CD14-positive monocyte (primary cell): ENCODE data around the gene C11orf71. TPM values are rescaled to one million over a fixed set of nuclear protein-coding genes. Genes with fewer than 3 reads are reported as not detected.

Source experiments
- DNase-seq, 3 donors: peaks; one replicate each; pipeline ENCODE4 v3.0.0-alpha.2; 2011 to 2022
- H2AFZ ChIP-seq: 2 replicates; pipeline ENCODE4 v1.6.0; 2012; ENCODE audit warnings: mild to moderate bottlenecking, low read depth, low read length, inconsistent platforms; ENCODE audit not compliant: insufficient read depth, poor library complexity, severe bottlenecking
- H3K27ac ChIP-seq, 2 donors: 1 replicate in 1 of 2; 2 replicates in 1 of 2; pipeline ENCODE4 v1.5.1; 2012 to 2013; ENCODE audit warnings: low read length in 2 of 2, control low read depth in 1 of 2, inconsistent platforms in 1 of 2, low read depth in 1 of 2, mild to moderate bottlenecking in 1 of 2
- H3K27me3 ChIP-seq, 2 donors: one replicate each; pipeline versions ENCODE4 v1.6.0 to v1.6.1; 2011 to 2013; ENCODE audit warnings: low read length in 2 of 2; ENCODE audit not compliant: control insufficient read depth in 2 of 2, insufficient read depth in 2 of 2
- H3K36me3 ChIP-seq, 2 donors: replicated peaks in 1 of 2; 1 replicate in 1 of 2; 2 replicates in 1 of 2; pipeline versions ENCODE4 v1.5.1 to v1.6.1; 2012 to 2013; ENCODE audit warnings: low read length in 2 of 2, control low read depth in 1 of 2, inconsistent platforms in 1 of 2, mild to moderate bottlenecking in 1 of 2; ENCODE audit not compliant: insufficient read depth in 2 of 2, control insufficient read depth in 1 of 2
- H3K4me1 ChIP-seq, 2 donors: 1 replicate in 1 of 2; 2 replicates in 1 of 2; pipeline versions ENCODE4 v1.5.1 to v1.6.1; 2012 to 2013; ENCODE audit warnings: low read length in 2 of 2, control low read depth in 1 of 2, inconsistent platforms in 1 of 2, mild to moderate bottlenecking in 1 of 2, moderate library complexity in 1 of 2; ENCODE audit not compliant: insufficient read depth in 2 of 2, control insufficient read depth in 1 of 2
- H3K4me2 ChIP-seq: replicated peaks from 2 replicates; pipeline ENCODE3; 2012; ENCODE audit warnings: low read length, moderate library complexity, mild to moderate bottlenecking; ENCODE audit not compliant: poor library complexity, severe bottlenecking; ENCODE audit errors: extremely low read depth
- H3K4me3 ChIP-seq, 3 experiments: fragments of 200-600 bp in 1 of 3; sonication (generic) in 1 of 3; replicated peaks in 1 of 3; 1 replicate in 2 of 3; 2 replicates in 1 of 3; pipeline ENCODE4 v1.5.1; 2011 to 2013; ENCODE audit warnings: low read length in 3 of 3, mild to moderate bottlenecking in 3 of 3, control low read depth in 2 of 3, low read depth in 2 of 3, inconsistent platforms in 1 of 3, moderate library complexity in 1 of 3
- H3K79me2 ChIP-seq: 2 replicates; pipeline ENCODE4 v1.6.0; 2012; ENCODE audit warnings: mild to moderate bottlenecking, control low read depth, inconsistent platforms, low read length, moderate library complexity; ENCODE audit not compliant: insufficient read depth
- H3K9ac ChIP-seq: 2 replicates; pipeline ENCODE4 v1.6.0; 2017; ENCODE audit warnings: low read length, mild to moderate bottlenecking; ENCODE audit not compliant: insufficient read depth, poor library complexity, severe bottlenecking
- H3K9me3 ChIP-seq, 2 donors: replicated peaks in 1 of 2; 1 replicate in 1 of 2; 2 replicates in 1 of 2; pipeline versions ENCODE4 v1.5.1 to v1.6.1; 2012 to 2013; ENCODE audit warnings: low read length in 2 of 2, control low read depth in 1 of 2; ENCODE audit not compliant: control insufficient read depth in 1 of 2, insufficient read depth in 1 of 2
- H4K20me1 ChIP-seq: 2 replicates; pipeline ENCODE4 v1.6.0; 2012; ENCODE audit warnings: mild to moderate bottlenecking, low read length, control low read depth, moderate library complexity; ENCODE audit not compliant: insufficient read depth
- H3K27ac Mint-ChIP-seq, 7 donors: one replicate each; pipeline ENCODE4 v1.8.0; 2020; ENCODE audit warnings: mild to moderate bottlenecking in 7 of 7, mixed read lengths in 7 of 7, moderate library complexity in 6 of 7, inconsistent platforms in 2 of 7
- H3K27me3 Mint-ChIP-seq, 3 donors: one replicate each; pipeline ENCODE4 v1.8.0; 2021 to 2022; ENCODE audit warnings: low read depth in 3 of 3, mild to moderate bottlenecking in 3 of 3, mixed read lengths in 3 of 3, moderate library complexity in 3 of 3, inconsistent platforms in 1 of 3
- H3K36me3 Mint-ChIP-seq, 2 donors: one replicate each; pipeline ENCODE4 v1.8.0; 2020; ENCODE audit warnings: mixed read lengths in 2 of 2, inconsistent platforms in 1 of 2, mild to moderate bottlenecking in 1 of 2
- H3K4me1 Mint-ChIP-seq: one replicate; pipeline ENCODE4 v1.8.0; 2020; ENCODE audit warnings: mild to moderate bottlenecking, mixed read lengths
- H3K4me3 Mint-ChIP-seq, 2 donors: one replicate each; pipeline ENCODE4 v1.8.0; 2020; ENCODE audit warnings: mild to moderate bottlenecking in 2 of 2, mixed read lengths in 2 of 2, moderate library complexity in 1 of 2
- H3K9me3 Mint-ChIP-seq, 7 donors: one replicate each; pipeline ENCODE4 v1.8.0; 2020 to 2022; ENCODE audit warnings: mixed read lengths in 7 of 7, mild to moderate bottlenecking in 6 of 7, moderate library complexity in 6 of 7, inconsistent platforms in 2 of 7
- CTCF ChIP-seq: fragments of 200-600 bp; IDR thresholded peaks from one replicate; pipeline ENCODE4 v1.8.0; 2022; ENCODE audit warnings: antibody characterized with exemption, mild to moderate bottlenecking
- WGBS: methylation state at CpG from one replicate; pipeline ENCODE4 v1.1.5; 2013; ENCODE audit warnings: missing lambda C conversion rate; ENCODE audit not compliant: insufficient coverage; 5-methylcytosine and 5-hydroxymethylcytosine counted together
- intact Hi-C, 2 donors: fragments of 100-400 bp; cut with micrococcal nuclease; formaldehyde crosslinking; loops; one replicate each; pipeline versions ENCODE4 v1.15.0 to v1.15.1; 2023
- polyA plus RNA-seq, 3 donors: library from polyadenylated mRNA; depleted of rRNA in 1 of 3; unstranded in 2 of 3; stranded (reverse) in 1 of 3; fragments of 300-500 nt in 2 of 3; fragments of >200 nt in 1 of 3; fragmentation: Illumina TruSeq in 2 of 3; gene quantifications; 1 replicate in 2 of 3; 2 replicates in 1 of 3; pipeline ENCODE4 v1.2.3, GENCODE V29; 2012 to 2021

The C11orf71 gene
- polyA plus RNA-seq, 3 donors = 9.3 to 23.0 (median 14.2) TPM

GRCh38 chr11:114397349-114397982 is 2.8 kb downstream of the C11orf71 start:
- H3K9me3 ChIP-seq = no peaks in the 10 kb centered on the region
- no peak overlapping the region for H3K4me3 ChIP-seq
- no peak overlapping the region for H3K4me2 ChIP-seq
- no peak for DNase-seq
- Mint-ChIP-seq H3K27me3 (peaks cover 3 to 9% (median 5%) of the 10 kb centered on the region in 3 donors), H3K36me3 (peaks cover 2 to 5% of the 10 kb centered on the region in 2 donors), H3K4me3 (no peak overlapping the region), H3K9me3 (no peaks in the 10 kb centered on the region), H3K27ac (peak overlapping the region in 2 of 7 donors; percentile 16 to 25), H3K4me1 (peaks cover 33% of the 10 kb centered on the region)
- peaks cover 36% of the 10 kb centered on the region for H3K79me2 ChIP-seq
- no CpG with 5 or more reads among the region's 2 CpGs for WGBS
- H2AFZ ChIP-seq = no peak overlapping the region
- H3K27ac ChIP-seq = peak overlapping the region in 1 of 2 donors; percentile 45
- no peak for TF ChIP-seq CTCF
- H3K36me3 ChIP-seq = peaks cover 0 to under 1% of the 10 kb centered on the region in 2 donors
- no peaks in the 10 kb centered on the region for H4K20me1 ChIP-seq
- H3K4me1 ChIP-seq = peaks cover 26 to 39% of the 10 kb centered on the region in 2 donors
- H3K9ac ChIP-seq = no peak overlapping the region
- H3K27me3 ChIP-seq = peaks cover 0 to 6% of the 10 kb centered on the region in 2 donors
- intact Hi-C loops = no loop called here

- H4K20me1 ChIP-seq = no peaks in the 10 kb centered on the region
- H2AFZ ChIP-seq = no peak overlapping the region
- no peak overlapping the region for H3K4me3 ChIP-seq
- H3K36me3 Mint-ChIP-seq = peaks cover under 1% of the 10 kb centered on the region in 2 donors
- no peaks in the 10 kb centered on the region for H3K9me3 Mint-ChIP-seq
- peak overlapping the region in 1 of 2 donors; percentile 45 for H3K27ac ChIP-seq
- H3K27me3 Mint-ChIP-seq = peaks cover 3 to 13% (median 8%) of the 10 kb centered on the region in 3 donors
- TF ChIP-seq CTCF = no peak
- H3K4me3 Mint-ChIP-seq = no peak overlapping the region
- H3K36me3 ChIP-seq = no peaks in the 10 kb centered on the region
- H3K4me2 ChIP-seq = no peak overlapping the region
- intact Hi-C loops = no loop called here
- peaks cover 29% of the 10 kb centered on the region for H3K4me1 Mint-ChIP-seq
- H3K79me2 ChIP-seq = peaks cover 31% of the 10 kb centered on the region
- peaks cover 0 to 6% of the 10 kb centered on the region in 2 donors for H3K27me3 ChIP-seq
- H3K9ac ChIP-seq = no peak overlapping the region
- H3K4me1 ChIP-seq = peaks cover 24 to 36% of the 10 kb centered on the region in 2 donors
- DNase-seq = peak; percentile 12 to 52 (median 33)
- H3K27ac Mint-ChIP-seq = no peak overlapping the region
- H3K9me3 ChIP-seq = no peaks in the 10 kb centered on the region
Measured at GRCh38 chr11:114396916-114397315, 3.4 kb downstream of the C11orf71 start.
